H1 (cell line): Measurements from ENCODE around the gene CLMP. TPM values are rescaled to one million over a fixed set of nuclear protein-coding genes. Genes with fewer than 3 reads are reported as not detected.
A peak's percentile ranks its signal among the peaks of the same experiment; 100 is the strongest.

Experiments
- CTCF ChIA-PET: fragments of 300-600 bp; sonication (Branson Sonifier 250); formaldehyde crosslinking; loops from one replicate; lab custom pipeline; 2021; ENCODE audit not compliant: partially characterized antibody; lab: Charles Lee
- POLR2A ChIA-PET: fragments of 300-600 bp; sonication (Branson Sonifier 250); formaldehyde crosslinking; loops from one replicate; lab custom pipeline; 2021; ENCODE audit warnings: inconsistent platforms; ENCODE audit not compliant: partially characterized antibody; lab: Charles Lee
- DNase-seq, 2 experiments: peaks; one replicate each; pipeline versions ENCODE4 v3.0.0 to v3.0.0-alpha.2; 2010 to 2022; ENCODE audit warnings: low spot score in 2 of 2, low read depth in 1 of 2, mixed read lengths in 1 of 2
- FAIRE-seq: peaks from 2 replicates; lab custom pipeline; 2011; peaks lifted over from hg19 to GRCh38; lab: Jason Lieb, UNC
- H2AFZ ChIP-seq: 2 replicates; pipeline ENCODE4 v1.8.1; 2012; ENCODE audit warnings: low read length, inconsistent platforms
- H2AK5ac ChIP-seq: 2 replicates; pipeline ENCODE4 v1.6.1; 2013; ENCODE audit warnings: low read depth, low read length
- H2BK120ac ChIP-seq: replicated peaks from 2 replicates; pipeline ENCODE3; 2013; ENCODE audit warnings: low read depth, low read length, inconsistent platforms
- H2BK12ac ChIP-seq: 2 replicates; pipeline ENCODE4 v1.6.1; 2013; ENCODE audit warnings: low read depth, low read length
- H2BK15ac ChIP-seq: 2 replicates; pipeline ENCODE4 v1.6.1; 2013; ENCODE audit warnings: low read length
- H2BK20ac ChIP-seq: 2 replicates; pipeline ENCODE4 v1.6.1; 2013; ENCODE audit warnings: low read length
- H2BK5ac ChIP-seq: 2 replicates; pipeline ENCODE4 v1.6.1; 2013; ENCODE audit warnings: low read depth, low read length
- H3K14ac ChIP-seq: 2 replicates; pipeline ENCODE4 v1.6.1; 2013; ENCODE audit warnings: inconsistent platforms; ENCODE audit not compliant: insufficient read length
- H3K18ac ChIP-seq: 2 replicates; pipeline ENCODE4 v1.6.1; 2013; ENCODE audit warnings: low read length; ENCODE audit errors: extremely low read depth
- H3K23ac ChIP-seq: 2 replicates; pipeline ENCODE4 v1.6.1; 2013; ENCODE audit warnings: inconsistent platforms; ENCODE audit not compliant: insufficient read length
- H3K23me2 ChIP-seq: 2 replicates; pipeline ENCODE4 v1.6.1; 2013; ENCODE audit warnings: low read depth, low read length
- H3K27ac ChIP-seq: 2 replicates; pipeline ENCODE4 v1.6.1; 2011; ENCODE audit warnings: low read depth, low read length, inconsistent platforms
- H3K27me3 ChIP-seq, 4 experiments: replicated peaks in 1 of 4; 1 replicate in 1 of 4; 2 replicates in 3 of 4; pipeline versions ENCODE4 v1.6.1 to v1.8.1; 2011 to 2013; ENCODE audit warnings: low read length in 3 of 4, mild to moderate bottlenecking in 3 of 4, inconsistent platforms in 2 of 4, mixed read lengths in 2 of 4, moderate library complexity in 1 of 4; ENCODE audit not compliant: control insufficient read depth in 3 of 4, insufficient read depth in 3 of 4; ENCODE audit errors: extremely low read depth in 1 of 4
- H3K36me3 ChIP-seq, 4 experiments: 2 replicates each; pipeline versions ENCODE4 v1.6.1 to v1.8.1; 2011 to 2013; ENCODE audit warnings: mild to moderate bottlenecking in 4 of 4, low read length in 3 of 4, moderate library complexity in 2 of 4, control low read depth in 1 of 4, inconsistent platforms in 1 of 4; ENCODE audit not compliant: insufficient read depth in 4 of 4, control insufficient read depth in 2 of 4
- H3K4ac ChIP-seq: replicated peaks from 2 replicates; pipeline ENCODE3; 2013; ENCODE audit warnings: low read length, low read depth, mixed read lengths, inconsistent platforms; ENCODE audit not compliant: insufficient read length
- H3K4me1 ChIP-seq, 4 experiments: replicated peaks in 1 of 4; 1 replicate in 1 of 4; 2 replicates in 3 of 4; pipeline versions ENCODE4 v1.6.1 to v1.8.1; 2011 to 2013; ENCODE audit warnings: low read length in 3 of 4, inconsistent platforms in 2 of 4, mixed read lengths in 1 of 4; ENCODE audit not compliant: insufficient read depth in 4 of 4, control insufficient read depth in 3 of 4
- H3K4me2 ChIP-seq, 2 experiments: 2 replicates each; pipeline versions ENCODE4 v1.6.1 to v1.8.1; 2011 to 2013; ENCODE audit warnings: low read depth in 2 of 2, low read length in 2 of 2, control low read depth in 1 of 2, inconsistent platforms in 1 of 2, mild to moderate bottlenecking in 1 of 2; ENCODE audit not compliant: insufficient read depth in 1 of 2
- H3K4me3 ChIP-seq, 4 experiments: fragments of 200-600, 300-600 bp in 1 of 4; sonication (generic), shearing (Covaris generic), sonication (Bioruptor Twin) in 1 of 4; 2 replicates each; pipeline versions ENCODE4 v1.5.1 to v1.8.1; 2011 to 2016; ENCODE audit warnings: low read length in 4 of 4, low read depth in 3 of 4, control low read depth in 2 of 4, inconsistent platforms in 2 of 4, mild to moderate bottlenecking in 2 of 4, mixed read lengths in 1 of 4, moderate library complexity in 1 of 4; ENCODE audit not compliant: insufficient read depth in 2 of 4; ENCODE audit errors: extremely low read depth in 1 of 4
- H3K56ac ChIP-seq: replicated peaks from 2 replicates; pipeline ENCODE3; 2013; ENCODE audit warnings: low read depth, mild to moderate bottlenecking, mixed read lengths, low read length, inconsistent platforms; ENCODE audit not compliant: insufficient read length
- H3K79me1 ChIP-seq: 2 replicates; pipeline ENCODE4 v1.6.1; 2013; ENCODE audit warnings: low read depth, low read length, control low read depth
- H3K79me2 ChIP-seq, 2 experiments: 2 replicates each; pipeline versions ENCODE4 v1.6.1 to v1.8.1; 2012 to 2013; ENCODE audit warnings: low read length in 2 of 2, mild to moderate bottlenecking in 2 of 2, inconsistent platforms in 1 of 2; ENCODE audit not compliant: insufficient read depth in 2 of 2, control insufficient read depth in 1 of 2
- H3K9ac ChIP-seq, 4 experiments: replicated peaks in 1 of 4; 1 replicate in 1 of 4; 2 replicates in 3 of 4; pipeline versions ENCODE4 v1.6.1 to v1.8.1; 2011 to 2013; ENCODE audit warnings: low read depth in 3 of 4, low read length in 3 of 4, control low read depth in 2 of 4, mild to moderate bottlenecking in 2 of 4, moderate library complexity in 2 of 4, inconsistent platforms in 1 of 4; ENCODE audit errors: extremely low read depth in 1 of 4
- H3K9me3 ChIP-seq, 2 experiments: 2 replicates each; pipeline versions ENCODE4 v1.6.1 to v1.8.1; 2012 to 2013; ENCODE audit warnings: mild to moderate bottlenecking in 2 of 2, moderate library complexity in 2 of 2, control low read depth in 1 of 2, inconsistent platforms in 1 of 2, low read depth in 1 of 2, low read length in 1 of 2, mixed read lengths in 1 of 2; ENCODE audit not compliant: insufficient read depth in 2 of 2
- H4K20me1 ChIP-seq, 2 experiments: replicated peaks in 1 of 2; 2 replicates each; pipeline versions ENCODE3 to v1.8.1; 2011 to 2013; ENCODE audit warnings: inconsistent platforms in 2 of 2, low read length in 2 of 2, mild to moderate bottlenecking in 1 of 2; ENCODE audit not compliant: insufficient read depth in 2 of 2, control insufficient read depth in 1 of 2
- H4K5ac ChIP-seq: 2 replicates; pipeline ENCODE4 v1.6.1; 2013; ENCODE audit warnings: low read length, low read depth, mixed read lengths, inconsistent platforms; ENCODE audit not compliant: insufficient read length
- H4K8ac ChIP-seq: 2 replicates; pipeline ENCODE4 v1.8.0; 2013; ENCODE audit warnings: mild to moderate bottlenecking, moderate library complexity, low read length, inconsistent platforms; ENCODE audit not compliant: insufficient read depth; ENCODE audit errors: extremely low read depth
- H4K91ac ChIP-seq: replicated peaks from 2 replicates; pipeline ENCODE3; 2013; ENCODE audit warnings: low read length, mixed read lengths, inconsistent platforms; ENCODE audit not compliant: insufficient read length
- ATF2 ChIP-seq: IDR thresholded peaks from 2 replicates; pipeline ENCODE4 v1.6.1; 2012; ENCODE audit warnings: low read length, inconsistent platforms
- CHD1 ChIP-seq: IDR thresholded peaks from 2 replicates; pipeline ENCODE4 v1.6.1; 2012; ENCODE audit warnings: low read depth, low read length, improper control_type of control experiment
- HDAC2 ChIP-seq, 2 experiments: fragments of 300-600 bp in 1 of 2; sonication (generic) in 1 of 2; IDR thresholded peaks; 2 replicates each; pipeline ENCODE4 v1.6.1; 2011 to 2012; ENCODE audit warnings: low read depth in 2 of 2, low read length in 2 of 2, mild to moderate bottlenecking in 2 of 2, moderate library complexity in 2 of 2, borderline replicate concordance in 1 of 2, inconsistent platforms in 1 of 2
- NRF1 ChIP-seq: IDR thresholded peaks from 2 replicates; pipeline ENCODE4 v1.6.1; 2011; ENCODE audit warnings: mild to moderate bottlenecking, low read depth, low read length, improper control_type of control experiment
- PHF8 ChIP-seq: fragments of 200-600 bp; sonication (generic); conservative IDR thresholded peaks from 2 replicates; pipeline ENCODE4 v1.7.1; 2012; ENCODE audit warnings: low read depth, mild to moderate bottlenecking, inconsistent platforms, low read length, moderate library complexity
- POU5F1 ChIP-seq: IDR thresholded peaks from 2 replicates; pipeline ENCODE4 v1.6.1; 2011; ENCODE audit warnings: low read depth, mild to moderate bottlenecking, low read length, moderate library complexity
- RAD21 ChIP-seq, 2 experiments: IDR thresholded peaks in 1 of 2; conservative IDR thresholded peaks in 1 of 2; 2 replicates each; pipeline ENCODE4 v1.6.1; 2011; ENCODE audit warnings: low read depth in 2 of 2, low read length in 2 of 2, improper control_type of control experiment in 1 of 2, inconsistent platforms in 1 of 2, mild to moderate bottlenecking in 1 of 2, moderate library complexity in 1 of 2
- SIRT6 ChIP-seq: IDR thresholded peaks from one replicate; pipeline ENCODE4 v1.7.1; 2012; ENCODE audit warnings: low read length, inconsistent platforms
- WGBS, 2 experiments: shearing (Covaris generic) in 1 of 2; methylation state at CpG; one replicate each; pipeline versions ENCODE4 v1.1.6 to v1.1.7; 2013 to 2015; ENCODE audit warnings: low lambda C conversion rate in 2 of 2, mixed read lengths in 2 of 2, inconsistent platforms in 1 of 2, low coverage in 1 of 2, missing lambda C conversion rate in 1 of 2; ENCODE audit not compliant: insufficient replicate concordance in 2 of 2, insufficient coverage in 1 of 2, insufficient read length in 1 of 2; ENCODE audit errors: extremely low coverage in 1 of 2, missing lambda C conversion rate in 1 of 2; 5-methylcytosine and 5-hydroxymethylcytosine counted together
- polyA plus RNA-seq, 7 experiments: library from polyadenylated mRNA; depleted of rRNA in 3 of 7; stranded (reverse) in 5 of 7; unstranded in 2 of 7; fragments of >200 nt in 5 of 7; fragments of 200-250 nt in 2 of 7; gene quantifications; 1 replicate in 5 of 7; 2 replicates in 1 of 7; 4 replicates in 1 of 7; pipeline versions ENCODE4 v1.2.1 to v1.2.3, GENCODE V29; 2011 to 2013; ENCODE audit warnings: missing spikeins in 2 of 7, mixed read lengths in 2 of 7
- total RNA-seq: library from RNA; stranded (reverse); fragmentation: NEBNext Ultra II Directional; extraction: Animal tissue kit (Norgen Biotek cat#: 25700); gene quantifications from 2 replicates; pipeline ENCODE4 v1.2.1, GENCODE V29; 2021

CLMP gene
- total and polyA plus RNA-seq, 2 of the 8 experiments (the other 6 are each of a cell fraction or from before 2014, with no cell fraction given) = 9.9 to 24.1 TPM

GRCh38 chr11:123103326-123103980 lies 91.6 kb downstream of the CLMP start:
- no peak overlapping the region for H3K18ac ChIP-seq
- H3K9ac ChIP-seq = no peak overlapping the region
- H4K20me1 ChIP-seq = no peaks in the 10 kb centered on the region
- H2BK5ac ChIP-seq = no peak overlapping the region
- H3K4me2 ChIP-seq = no peak overlapping the region
- no peak overlapping the region for H4K5ac ChIP-seq
- H3K4me3 ChIP-seq = no peak overlapping the region
- no peak overlapping the region for H2BK20ac ChIP-seq
- ChIA-PET POLR2A (interaction anchor here (1.3 to 1.5 kb wide), 3 partner anchors 13 to 45 kb away, joined by 3 to 5 read pairs (median 3); partner anchors contain the start of gene HSPA8), CTCF (interaction anchor here (0.6 to 16.3 kb wide), 46 partner anchors 8 to 375 kb away, joined by 3 to 286 read pairs (median 4); no protein-coding TSS in a partner anchor)
- H2BK120ac ChIP-seq = no peak overlapping the region
- no peak overlapping the region for H2BK12ac ChIP-seq
- peaks cover 3% of the 10 kb centered on the region; the same call in 1 of the 2 replicates for H3K23me2 ChIP-seq
- no peak overlapping the region for H4K91ac ChIP-seq
- no peak overlapping the region for H2AFZ ChIP-seq
- H3K36me3 ChIP-seq = no peaks in the 10 kb centered on the region
- DNase-seq (no peak), FAIRE-seq (peak; percentile 84)
- no peak overlapping the region for H3K4ac ChIP-seq
- no peaks in the 10 kb centered on the region for H3K9me3 ChIP-seq
- peaks cover 0 to 5% (median 1%) of the 10 kb centered on the region in 4 experiments; a peak in 5 of 7 replicates for H3K4me1 ChIP-seq
- H2BK15ac ChIP-seq = no peak overlapping the region
- H3K23ac ChIP-seq = no peak overlapping the region
- H3K27ac ChIP-seq = no peak overlapping the region
- no peaks in the 10 kb centered on the region for H3K79me2 ChIP-seq
- no peak overlapping the region for H3K56ac ChIP-seq
- no peak overlapping the region for H2AK5ac ChIP-seq
- H3K27me3 ChIP-seq = no peaks in the 10 kb centered on the region
- 83% methylated on average over 8 of the region's 8 CpGs; no CpG with 5 or more reads in 1 of the 2 experiments for WGBS, 2 experiments
- no peaks in the 10 kb centered on the region for H3K79me1 ChIP-seq
- H4K8ac ChIP-seq = no peak overlapping the region
- no peak overlapping the region for H3K14ac ChIP-seq
- TF ChIP-seq ATF2 = no peak
- TF ChIP-seq RAD21 (IDR thresholded peaks at IDR 0.05 in 1 of 2, conservative IDR thresholded peaks at IDR 0.05 in 1 of 2; ENCODE audit: low read depth in 2 of 2, low read length in 2 of 2) = peak; percentile 72 to 79
- TF ChIP-seq NRF1 = no peak
- no peak for TF ChIP-seq CHD1
- no peak for TF ChIP-seq HDAC2 (IDR thresholded peaks at IDR 0.05; ENCODE audit: borderline replicate concordance in 1 of 2, low read depth in 2 of 2, low read length in 2 of 2)
- TF ChIP-seq SIRT6 = no peak
- no peak for TF ChIP-seq POU5F1
- no peak for TF ChIP-seq PHF8
